ENCODE measurements around the gene KRT80. TPM values are rescaled to one million over a fixed set of nuclear protein-coding genes. Genes with fewer than 3 reads are reported as not detected.

Gene KRT80
- total and polyA plus RNA-seq, 2 of the 13 experiments (the other 11 are each of a cell fraction or from before 2014, with no cell fraction given): 0.27 to 0.53 TPM

DNA sequence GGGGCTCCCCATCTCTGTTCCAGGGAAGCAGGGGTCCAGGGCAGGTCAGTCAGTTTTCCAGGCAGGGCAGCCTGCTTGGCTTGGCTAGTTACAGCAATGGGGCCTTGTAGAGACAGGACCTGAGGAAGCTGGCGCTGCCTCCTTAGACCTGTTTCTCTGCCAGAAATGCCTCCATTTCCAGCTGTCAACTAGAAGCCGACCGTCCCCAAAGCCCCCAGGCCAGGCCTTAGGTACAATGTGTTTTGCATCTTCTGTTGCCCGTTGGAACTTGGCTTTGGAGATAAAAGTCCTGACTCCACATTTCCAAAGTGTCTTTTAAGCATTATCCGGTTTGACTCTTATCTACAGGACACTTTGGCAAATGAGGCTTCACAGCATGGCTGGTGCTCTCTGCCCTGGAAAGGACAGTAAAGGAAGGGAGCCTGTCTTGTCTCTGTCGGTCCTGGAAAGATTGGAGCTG, 42.6 kb downstream of the KRT80 start:
- intact Hi-C loops (cut with micrococcal nuclease; ENCODE audit: unreplicated experiment) (no loop called here), in situ Hi-C loops (cut with HindIII; ENCODE audit: extremely low pct_ligation_motif_present, low pct_unique_long_range_greater_than_20kb) (loop anchor here (5.0 to 25.0 kb wide), 4 partner anchors 178 to 838 kb away; no protein-coding TSS in a partner anchor)
- no peaks in the 10 kb centered on the region for H3K79me2 ChIP-seq (ENCODE audit: insufficient read depth, low read length)
- DNase-seq (ENCODE audit: low spot score) (no peak), FAIRE-seq (no peak), ATAC-seq (no peak)
- H3K27ac ChIP-seq (ENCODE audit: extremely low read length, insufficient read depth, low read length): no peak overlapping the region
- H3K36me3 ChIP-seq (replicated peaks in 1 of 2; ENCODE audit: control insufficient read depth in 1 of 2, insufficient read depth in 2 of 2, low read length in 2 of 2): no peaks in the 10 kb centered on the region
- H3K27me3 ChIP-seq (ENCODE audit: control insufficient read depth in 1 of 2, insufficient read depth in 2 of 2, low read length in 2 of 2): 0 out of 5 replicates have a peak, but pooled peaks cover 0 to 1% of the 10 kb centered on the region in 2 experiments
- H4K20me1 ChIP-seq (ENCODE audit: insufficient read depth, low read length): no peaks in the 10 kb centered on the region
- H3K4me2 ChIP-seq (ENCODE audit: low read depth, low read length): no peak overlapping the region
- WGBS (ENCODE audit: low lambda C conversion rate): 41% methylated on average over 6 of the region's 6 CpGs
- H3K4me1 ChIP-seq (ENCODE audit: insufficient read depth, low read length): peaks cover 7% of the 10 kb centered on the region; the same call in 1 of the 2 replicates
- H3K4me3 ChIP-seq (replicated peaks in 1 of 3; ENCODE audit: insufficient read depth in 1 of 3, low read depth in 2 of 3, low read length in 3 of 3): no peak overlapping the region
- CTCF ChIA-PET (ENCODE audit: low intra/inter-chr PET ratio, low total read pairs): no interaction called here
- no peak overlapping the region for H3K9ac ChIP-seq (ENCODE audit: insufficient read depth, low read depth, low read length)
- POLR2A ChIA-PET: no interaction called here
- H2AFZ ChIP-seq (ENCODE audit: low read length): no peak overlapping the region
- no TSS peak for BruUV-seq (replicated peaks)
- no peaks in the 10 kb centered on the region for H3K9me3 ChIP-seq (ENCODE audit: low read length)
- TF ChIP-seq ATF7 (IDR thresholded peaks at IDR 0.05) (no peak), ATF7 (CRISPR knock-in tag; IDR thresholded peaks at IDR 0.05) (no peak), SMARCC2 (IDR thresholded peaks at IDR 0.05) (no peak), ZNF484 (CRISPR knock-in tag; IDR thresholded peaks at IDR 0.05; ENCODE audit: borderline replicate concordance, low read depth) (no peak), ZNF530 (CRISPR knock-in tag; IDR thresholded peaks at IDR 0.05; ENCODE audit: low read depth) (no peak), ZNF335 (CRISPR knock-in tag; IDR thresholded peaks at IDR 0.05) (no peak), ZFP36L1 (CRISPR knock-in tag; IDR thresholded peaks at IDR 0.05) (no peak), MLLT10 (CRISPR knock-in tag; IDR thresholded peaks at IDR 0.05) (no peak), FIP1L1 (IDR thresholded peaks at IDR 0.05; ENCODE audit: borderline replicate concordance, insufficient read depth, low read depth, low read length) (no peak), HMG20B (CRISPR knock-in tag; conservative IDR thresholded peaks at IDR 0.05) (no peak), ZZZ3 (CRISPR knock-in tag; IDR thresholded peaks at IDR 0.05; ENCODE audit: borderline replicate concordance) (no peak)
- TF ChIP-seq, protein P1, sequence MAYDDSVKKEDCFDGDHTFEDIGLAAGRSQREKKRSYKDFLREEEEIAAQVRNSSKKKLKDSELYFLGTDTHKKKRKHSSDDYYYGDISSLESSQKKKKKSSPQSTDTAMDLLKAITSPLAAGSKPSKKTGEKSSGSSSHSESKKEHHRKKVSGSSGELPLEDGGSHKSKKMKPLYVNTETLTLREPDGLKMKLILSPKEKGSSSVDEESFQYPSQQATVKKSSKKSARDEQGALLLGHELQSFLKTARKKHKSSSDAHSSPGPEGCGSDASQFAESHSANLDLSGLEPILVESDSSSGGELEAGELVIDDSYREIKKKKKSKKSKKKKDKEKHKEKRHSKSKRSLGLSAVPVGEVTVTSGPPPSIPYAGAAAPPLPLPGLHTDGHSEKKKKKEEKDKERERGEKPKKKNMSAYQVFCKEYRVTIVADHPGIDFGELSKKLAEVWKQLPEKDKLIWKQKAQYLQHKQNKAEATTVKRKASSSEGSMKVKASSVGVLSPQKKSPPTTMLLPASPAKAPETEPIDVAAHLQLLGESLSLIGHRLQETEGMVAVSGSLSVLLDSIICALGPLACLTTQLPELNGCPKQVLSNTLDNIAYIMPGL (CRISPR knock-in tag; IDR thresholded peaks at IDR 0.05; ENCODE audit: borderline replicate concordance in 1 of 2, low read depth in 1 of 2): no peak
- TF ChIP-seq, protein P2, sequence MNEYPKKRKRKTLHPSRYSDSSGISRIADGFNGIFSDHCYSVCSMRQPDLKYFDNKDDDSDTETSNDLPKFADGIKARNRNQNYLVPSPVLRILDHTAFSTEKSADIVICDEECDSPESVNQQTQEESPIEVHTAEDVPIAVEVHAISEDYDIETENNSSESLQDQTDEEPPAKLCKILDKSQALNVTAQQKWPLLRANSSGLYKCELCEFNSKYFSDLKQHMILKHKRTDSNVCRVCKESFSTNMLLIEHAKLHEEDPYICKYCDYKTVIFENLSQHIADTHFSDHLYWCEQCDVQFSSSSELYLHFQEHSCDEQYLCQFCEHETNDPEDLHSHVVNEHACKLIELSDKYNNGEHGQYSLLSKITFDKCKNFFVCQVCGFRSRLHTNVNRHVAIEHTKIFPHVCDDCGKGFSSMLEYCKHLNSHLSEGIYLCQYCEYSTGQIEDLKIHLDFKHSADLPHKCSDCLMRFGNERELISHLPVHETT (CRISPR knock-in tag; conservative IDR thresholded peaks at IDR 0.05): no peak
- TF ChIP-seq, protein P3, sequence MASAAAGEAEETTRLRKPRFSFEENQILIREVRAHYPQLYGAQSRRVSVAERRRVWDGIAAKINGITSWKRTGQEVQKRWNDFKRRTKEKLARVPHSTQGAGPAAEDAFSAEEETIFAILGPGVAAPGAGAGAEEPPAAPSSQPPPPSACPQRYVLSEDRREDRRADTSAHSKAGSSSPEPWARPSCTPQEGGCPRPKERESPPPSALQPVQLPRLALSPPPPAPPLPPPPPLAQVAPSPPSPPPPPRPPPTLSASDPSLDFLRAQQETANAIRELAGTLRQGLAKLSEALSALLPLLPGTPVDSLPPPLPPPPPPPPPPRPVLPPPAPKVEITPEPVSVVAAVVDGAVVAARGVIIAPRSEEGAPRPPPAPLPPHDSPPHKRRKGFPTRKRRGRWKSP (CRISPR knock-in tag; IDR thresholded peaks at IDR 0.05): no peak
- TF ChIP-seq, protein P4, sequence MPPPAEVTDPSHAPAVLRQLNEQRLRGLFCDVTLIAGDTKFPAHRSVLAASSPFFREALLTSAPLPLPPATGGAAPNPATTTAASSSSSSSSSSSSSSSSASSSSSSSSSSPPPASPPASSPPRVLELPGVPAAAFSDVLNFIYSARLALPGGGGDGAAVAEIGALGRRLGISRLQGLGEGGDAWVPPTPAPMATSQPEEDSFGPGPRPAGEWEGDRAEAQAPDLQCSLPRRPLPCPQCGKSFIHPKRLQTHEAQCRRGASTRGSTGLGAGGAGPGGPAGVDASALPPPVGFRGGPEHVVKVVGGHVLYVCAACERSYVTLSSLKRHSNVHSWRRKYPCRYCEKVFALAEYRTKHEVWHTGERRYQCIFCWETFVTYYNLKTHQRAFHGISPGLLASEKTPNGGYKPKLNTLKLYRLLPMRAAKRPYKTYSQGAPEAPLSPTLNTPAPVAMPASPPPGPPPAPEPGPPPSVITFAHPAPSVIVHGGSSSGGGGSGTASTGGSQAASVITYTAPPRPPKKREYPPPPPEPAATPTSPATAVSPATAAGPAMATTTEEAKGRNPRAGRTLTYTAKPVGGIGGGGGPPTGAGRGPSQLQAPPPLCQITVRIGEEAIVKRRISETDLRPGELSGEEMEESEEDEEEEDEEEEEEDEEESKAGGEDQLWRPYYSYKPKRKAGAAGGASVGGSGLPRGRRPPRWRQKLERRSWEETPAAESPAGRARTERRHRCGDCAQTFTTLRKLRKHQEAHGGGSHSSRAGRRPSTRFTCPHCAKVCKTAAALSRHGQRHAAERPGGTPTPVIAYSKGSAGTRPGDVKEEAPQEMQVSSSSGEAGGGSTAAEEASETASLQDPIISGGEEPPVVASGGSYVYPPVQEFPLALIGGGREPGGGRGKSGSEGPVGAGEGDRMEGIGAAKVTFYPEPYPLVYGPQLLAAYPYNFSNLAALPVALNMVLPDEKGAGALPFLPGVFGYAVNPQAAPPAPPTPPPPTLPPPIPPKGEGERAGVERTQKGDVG (CRISPR knock-in tag; IDR thresholded peaks at IDR 0.05; ENCODE audit: borderline replicate concordance): no peak
- TF ChIP-seq, protein P5, sequence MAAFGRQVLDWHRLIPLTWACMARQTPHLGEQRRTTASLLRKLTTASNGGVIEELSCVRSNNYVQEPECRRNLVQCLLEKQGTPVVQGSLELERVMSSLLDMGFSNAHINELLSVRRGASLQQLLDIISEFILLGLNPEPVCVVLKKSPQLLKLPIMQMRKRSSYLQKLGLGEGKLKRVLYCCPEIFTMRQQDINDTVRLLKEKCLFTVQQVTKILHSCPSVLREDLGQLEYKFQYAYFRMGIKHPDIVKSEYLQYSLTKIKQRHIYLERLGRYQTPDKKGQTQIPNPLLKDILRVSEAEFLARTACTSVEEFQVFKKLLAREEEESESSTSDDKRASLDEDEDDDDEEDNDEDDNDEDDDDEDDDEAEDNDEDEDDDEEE (CRISPR knock-in tag; IDR thresholded peaks at IDR 0.05): no peak
